Neural crest cell (in vitro differentiated cells): ENCODE measurements around the gene DYRK3. TPM values are rescaled to one million over a fixed set of nuclear protein-coding genes. Genes with fewer than 3 reads are reported as not detected.
A peak's percentile ranks its signal among the peaks of the same experiment; 100 is the strongest.

Experiments used
- DNase-seq: peaks from one replicate; pipeline ENCODE4 v3.0.0; 2021; ENCODE audit warnings: low read depth, mixed read lengths, low spot score
- H3K27ac Mint-ChIP-seq: one replicate; pipeline ENCODE4 v1.8.0; 2021; ENCODE audit warnings: mild to moderate bottlenecking, mixed read lengths; ENCODE audit not compliant: unreplicated experiment
- H3K27me3 Mint-ChIP-seq: 2 replicates; pipeline ENCODE4 v1.8.0; 2021; ENCODE audit warnings: low read depth, mild to moderate bottlenecking, mixed read lengths
- H3K36me3 Mint-ChIP-seq: 2 replicates; pipeline ENCODE4 v1.8.0; 2021; ENCODE audit warnings: low read depth, mild to moderate bottlenecking, mixed read lengths
- H3K4me1 Mint-ChIP-seq: 2 replicates; pipeline ENCODE4 v1.8.0; 2021; ENCODE audit warnings: mixed read lengths
- H3K4me3 Mint-ChIP-seq: one replicate; pipeline ENCODE4 v1.8.0; 2021; ENCODE audit warnings: mild to moderate bottlenecking, mixed read lengths
- H3K9me3 Mint-ChIP-seq: 2 replicates; pipeline ENCODE4 v1.8.0; 2021; ENCODE audit warnings: mixed read lengths
- CTCF ChIP-seq: fragments of 200-600 bp; sonication (generic); conservative IDR thresholded peaks from 2 replicates; pipeline ENCODE4 v1.5.0; 2021; ENCODE audit warnings: antibody characterized with exemption, mild to moderate bottlenecking
- total RNA-seq: library from RNA; stranded (reverse); gene quantifications from 2 replicates; pipeline ENCODE4 v1.2.1, GENCODE V29; 2021

DYRK3 gene
- total RNA-seq, 1 donor from 2014 or later, result 12.5 TPM

- Mint-ChIP-seq H3K4me3 (no peak overlapping the region), H3K4me1 (peaks cover 25% of the 10 kb centered on the region), H3K36me3 (no peaks in the 10 kb centered on the region), H3K27ac (no peak overlapping the region), H3K27me3 (peaks cover 29% of the 10 kb centered on the region), H3K9me3 (no peaks in the 10 kb centered on the region)
- TF ChIP-seq CTCF, result no peak
- DNase-seq, result no peak
These were observed 21.6 kb downstream of the DYRK3 start for GRCh38 chr1:206656936-206657335.

GRCh38 chr1:206657751-206658150 lies 22.4 kb downstream of the DYRK3 start:
- no peak for TF ChIP-seq CTCF
- peaks cover 37% of the 10 kb centered on the region for H3K27me3 Mint-ChIP-seq
- no peak overlapping the region for H3K4me3 Mint-ChIP-seq
- H3K27ac Mint-ChIP-seq, result no peak overlapping the region
- no peaks in the 10 kb centered on the region for H3K9me3 Mint-ChIP-seq
- DNase-seq, result no peak
- H3K36me3 Mint-ChIP-seq, result no peaks in the 10 kb centered on the region
- H3K4me1 Mint-ChIP-seq, result peaks cover 25% of the 10 kb centered on the region

GRCh38 chr1:206658264-206658980 lies 23.1 kb downstream of the DYRK3 start:
- TF ChIP-seq CTCF, result peak; percentile 76
- peaks cover 43% of the 10 kb centered on the region for H3K27me3 Mint-ChIP-seq
- H3K4me3 Mint-ChIP-seq, result no peak overlapping the region
- no peak overlapping the region for H3K27ac Mint-ChIP-seq
- peak; percentile 37 for DNase-seq
- peaks cover 28% of the 10 kb centered on the region for H3K4me1 Mint-ChIP-seq
- H3K36me3 Mint-ChIP-seq, result no peaks in the 10 kb centered on the region
- no peaks in the 10 kb centered on the region for H3K9me3 Mint-ChIP-seq

GRCh38 chr1:206658981-206659273 lies 23.6 kb downstream of the DYRK3 start:
- Mint-ChIP-seq H3K4me3 (no peak overlapping the region), H3K4me1 (peaks cover 30% of the 10 kb centered on the region), H3K27ac (no peak overlapping the region), H3K36me3 (no peaks in the 10 kb centered on the region), H3K9me3 (no peaks in the 10 kb centered on the region), H3K27me3 (peaks cover 48% of the 10 kb centered on the region)
- TF ChIP-seq CTCF, result no peak
- no peak for DNase-seq

GRCh38 chr1:206660136-206660535 lies 24.8 kb downstream of the DYRK3 start:
- no peak for TF ChIP-seq CTCF
- Mint-ChIP-seq H3K36me3 (no peaks in the 10 kb centered on the region), H3K4me3 (no peak overlapping the region), H3K27me3 (peaks cover 61% of the 10 kb centered on the region), H3K27ac (no peak overlapping the region), H3K9me3 (no peaks in the 10 kb centered on the region), H3K4me1 (peaks cover 23% of the 10 kb centered on the region)
- no peak for DNase-seq
